Natural killer cell (primary cell): ENCODE data around the gene RPS25. TPM values are rescaled to one million over a fixed set of nuclear protein-coding genes. Genes with fewer than 3 reads are reported as not detected.

Experiments
- ATAC-seq, 3 donors: fragments of 150-1000 bp in 2 of 3; fragments of 200-7000 bp in 1 of 3; cut with Tn5 transposase; 1 replicate in 1 of 3; 2 replicates in 2 of 3; pipeline ENCODE4 v1.10.0; 2021; ENCODE audit warnings: mild to moderate bottlenecking in 2 of 3, moderate library complexity in 2 of 3
- DNase-seq, 2 donors: peaks; one replicate each; pipeline versions ENCODE4 v3.0.0 to v3.0.0-alpha.2; 2013 to 2021; ENCODE audit warnings: mixed read lengths in 1 of 2
- H3K27ac ChIP-seq: one replicate; pipeline ENCODE4 v1.5.1; 2013; ENCODE audit warnings: mild to moderate bottlenecking, low read length
- H3K27me3 ChIP-seq: one replicate; pipeline ENCODE4 v1.6.1; 2013; ENCODE audit warnings: low read length; ENCODE audit not compliant: control insufficient read depth, insufficient read depth
- H3K36me3 ChIP-seq: one replicate; pipeline ENCODE4 v1.6.1; 2013; ENCODE audit warnings: low read length; ENCODE audit not compliant: control insufficient read depth, insufficient read depth
- H3K4me1 ChIP-seq: one replicate; pipeline ENCODE4 v1.6.1; 2013; ENCODE audit warnings: low read length; ENCODE audit not compliant: control insufficient read depth, insufficient read depth
- H3K4me3 ChIP-seq: one replicate; pipeline ENCODE4 v1.5.1; 2013; ENCODE audit warnings: low read length
- H3K9me3 ChIP-seq: one replicate; pipeline ENCODE4 v1.6.1; 2013; ENCODE audit warnings: low read length; ENCODE audit not compliant: control insufficient read depth, insufficient read depth
- H3K27ac Mint-ChIP-seq, 2 donors: one replicate each; pipeline ENCODE4 v1.8.0; 2022; ENCODE audit warnings: mild to moderate bottlenecking in 2 of 2, mixed read lengths in 2 of 2, moderate library complexity in 1 of 2
- H3K27me3 Mint-ChIP-seq, 2 donors: one replicate each; pipeline ENCODE4 v1.8.0; 2022; ENCODE audit warnings: low read depth in 2 of 2, mixed read lengths in 2 of 2
- H3K36me3 Mint-ChIP-seq: one replicate; pipeline ENCODE4 v1.8.0; 2022; ENCODE audit warnings: mixed read lengths
- H3K4me1 Mint-ChIP-seq, 2 donors: one replicate each; pipeline ENCODE4 v1.8.0; 2022; ENCODE audit warnings: mixed read lengths in 2 of 2
- H3K4me3 Mint-ChIP-seq: one replicate; pipeline ENCODE4 v1.8.0; 2022; ENCODE audit warnings: mild to moderate bottlenecking, moderate library complexity, mixed read lengths
- H3K9me3 Mint-ChIP-seq, 2 donors: one replicate each; pipeline ENCODE4 v1.8.0; 2022; ENCODE audit warnings: mixed read lengths in 2 of 2
- CTCF ChIP-seq: fragments of 200-600 bp; IDR thresholded peaks from one replicate; pipeline ENCODE4 v1.8.0; 2022; ENCODE audit warnings: antibody characterized with exemption
- WGBS: methylation state at CpG from one replicate; pipeline ENCODE4 v1.1.7; 2013; ENCODE audit warnings: missing lambda C conversion rate; ENCODE audit not compliant: insufficient coverage; 5-methylcytosine and 5-hydroxymethylcytosine counted together
- intact Hi-C: fragments of 100-400 bp; cut with micrococcal nuclease; formaldehyde crosslinking; loops from one replicate; pipeline ENCODE4 v1.14.2; 2022
- total RNA-seq, 4 donors: library from RNA; stranded (reverse); fragments of 120-200 nt in 1 of 4; gene quantifications; one replicate each; pipeline versions ENCODE4 v1.2.3 to v1.2.4, GENCODE V29; 2013 to 2022

RPS25 gene
- total RNA-seq, 3 donors from 2014 or later (not counting 1 experiment from before 2014, with no cell fraction given), result 870 to 1,051 (median 887) TPM

GRCh38 chr11:119016216-119017009 lies 1.7 kb downstream of the RPS25 start:
- no peaks in the 10 kb centered on the region for H3K9me3 ChIP-seq
- H3K4me3 ChIP-seq, result no peak overlapping the region
- WGBS, result 82% methylated on average over 13 of the region's 14 CpGs
- H3K27ac Mint-ChIP-seq, result peak overlapping the region; percentile 99
- H3K27me3 ChIP-seq, result no peaks in the 10 kb centered on the region
- H3K27ac ChIP-seq, result peak overlapping the region; percentile 94
- H3K4me3 Mint-ChIP-seq, result peak overlapping the region; percentile 99
- H3K4me1 Mint-ChIP-seq, result peaks cover 18 to 27% of the 10 kb centered on the region in 2 donors
- no peak for ATAC-seq
- no peaks in the 10 kb centered on the region for H3K27me3 Mint-ChIP-seq
- peaks cover 52% of the 10 kb centered on the region for H3K36me3 ChIP-seq
- H3K36me3 Mint-ChIP-seq, result no peaks in the 10 kb centered on the region
- H3K9me3 Mint-ChIP-seq, result no peaks in the 10 kb centered on the region
- intact Hi-C loops, result loop anchor here (5.0 kb wide), 3 partner anchors 41 to 191 kb away; partner anchors contain the start of genes CBL, DPAGT1 and HYOU1
- no peak for DNase-seq
- no peak for TF ChIP-seq CTCF
- H3K4me1 ChIP-seq, result peaks cover 33% of the 10 kb centered on the region

GRCh38 chr11:119015054-119015611 lies 3.0 kb downstream of the RPS25 start:
- 81% methylated on average over 7 of the region's 8 CpGs for WGBS

GRCh38 chr11:119014209-119014924 lies 3.8 kb downstream of the RPS25 start:
- peak overlapping the region; percentile 54 to 99 for H3K27ac Mint-ChIP-seq
- Histone ChIP-seq H3K27me3 (no peaks in the 10 kb centered on the region), H3K36me3 (peaks cover 56% of the 10 kb centered on the region), H3K27ac (no peak overlapping the region), H3K4me1 (peaks cover 23% of the 10 kb centered on the region), H3K4me3 (no peak overlapping the region), H3K9me3 (no peaks in the 10 kb centered on the region)
- DNase-seq, result no peak
- ATAC-seq, result no peak
- H3K36me3 Mint-ChIP-seq, result no peaks in the 10 kb centered on the region
- no peak for TF ChIP-seq CTCF
- H3K9me3 Mint-ChIP-seq, result no peaks in the 10 kb centered on the region
- 97% methylated on average over 16 of the region's 17 CpGs for WGBS
- H3K27me3 Mint-ChIP-seq, result no peaks in the 10 kb centered on the region
- intact Hi-C loops, result no loop called here
- peaks cover 11 to 25% of the 10 kb centered on the region in 2 donors for H3K4me1 Mint-ChIP-seq
- no peak overlapping the region for H3K4me3 Mint-ChIP-seq

More at GRCh38 chr11:119015054-119015611, 3.0 kb downstream of the RPS25 start:
- Histone ChIP-seq H3K4me1 (peaks cover 30% of the 10 kb centered on the region), H3K9me3 (no peaks in the 10 kb centered on the region), H3K4me3 (no peak overlapping the region), H3K27ac (no peak overlapping the region), H3K36me3 (peaks cover 53% of the 10 kb centered on the region), H3K27me3 (no peaks in the 10 kb centered on the region)
- no peaks in the 10 kb centered on the region for H3K36me3 Mint-ChIP-seq
- TF ChIP-seq CTCF, result no peak
- H3K4me1 Mint-ChIP-seq, result peaks cover 17 to 32% of the 10 kb centered on the region in 2 donors
- intact Hi-C loops, result loop anchor here (5.0 kb wide), 3 partner anchors 42 to 192 kb away; partner anchors contain the start of genes CBL, DPAGT1 and HYOU1
- ATAC-seq (no peak), DNase-seq (peak in 1 of 2 donors; percentile 24)
- no peak overlapping the region for H3K4me3 Mint-ChIP-seq
- peak overlapping the region; percentile 54 to 99 for H3K27ac Mint-ChIP-seq
- H3K9me3 Mint-ChIP-seq, result no peaks in the 10 kb centered on the region
- H3K27me3 Mint-ChIP-seq, result no peaks in the 10 kb centered on the region
